ENCODE data around the gene NHERF1. TPM values are rescaled to one million over a fixed set of nuclear protein-coding genes. Genes with fewer than 3 reads are reported as not detected.

Gene NHERF1
- total and polyA plus RNA-seq, 9 of the 15 experiments (the other 6 are each of a cell fraction or from before 2014, with no cell fraction given): 11.4 to 79.9 (median 36.9) TPM

DNA sequence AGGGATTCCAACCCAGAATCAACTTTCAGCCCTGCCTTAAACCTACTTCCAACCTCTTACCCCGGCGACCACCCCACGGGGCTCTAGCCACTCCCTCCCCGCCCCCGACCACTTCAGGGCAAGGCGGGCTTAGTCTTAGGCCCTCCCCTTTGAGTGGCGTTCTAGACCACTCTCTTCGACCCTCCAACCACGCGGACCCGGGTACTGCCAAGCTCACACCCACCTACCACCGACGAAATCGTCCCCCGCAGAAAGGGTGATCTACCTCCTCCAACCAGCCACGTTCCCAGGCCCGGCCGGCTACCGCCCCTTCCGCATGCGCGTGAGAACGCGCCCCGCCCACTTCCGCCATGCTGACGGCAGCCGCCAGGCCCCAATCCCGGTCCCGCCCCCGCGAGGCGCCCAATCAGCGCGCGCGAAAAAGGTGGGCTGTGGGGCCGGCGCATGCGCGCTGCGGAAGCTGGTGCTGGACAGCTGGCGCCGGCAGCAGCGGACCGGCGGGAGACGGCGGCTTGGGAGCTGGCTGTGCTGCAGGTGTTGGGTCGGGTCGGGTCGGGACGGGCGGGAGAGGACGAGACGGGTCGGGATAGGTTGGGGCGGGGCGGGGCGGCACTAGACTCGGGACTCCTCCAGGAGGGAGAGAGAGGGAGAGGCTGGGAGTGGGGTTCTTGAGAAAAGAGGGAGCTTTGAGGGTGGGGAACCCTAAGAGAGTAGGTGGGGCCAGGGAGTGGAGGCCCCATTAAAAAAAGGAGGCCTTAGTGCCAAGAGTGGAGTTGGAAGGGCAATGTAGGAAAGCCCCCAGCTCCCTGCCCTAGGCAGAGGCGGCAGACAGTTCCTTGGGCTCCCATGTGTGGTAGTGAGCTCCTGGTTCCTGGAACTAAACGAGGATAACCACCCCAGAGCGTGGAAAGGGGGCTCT is 27.9 kb downstream of the NHERF1 start, which contains the start of gene NAT9 (continued):
- TF ChIP-seq, protein P1, sequence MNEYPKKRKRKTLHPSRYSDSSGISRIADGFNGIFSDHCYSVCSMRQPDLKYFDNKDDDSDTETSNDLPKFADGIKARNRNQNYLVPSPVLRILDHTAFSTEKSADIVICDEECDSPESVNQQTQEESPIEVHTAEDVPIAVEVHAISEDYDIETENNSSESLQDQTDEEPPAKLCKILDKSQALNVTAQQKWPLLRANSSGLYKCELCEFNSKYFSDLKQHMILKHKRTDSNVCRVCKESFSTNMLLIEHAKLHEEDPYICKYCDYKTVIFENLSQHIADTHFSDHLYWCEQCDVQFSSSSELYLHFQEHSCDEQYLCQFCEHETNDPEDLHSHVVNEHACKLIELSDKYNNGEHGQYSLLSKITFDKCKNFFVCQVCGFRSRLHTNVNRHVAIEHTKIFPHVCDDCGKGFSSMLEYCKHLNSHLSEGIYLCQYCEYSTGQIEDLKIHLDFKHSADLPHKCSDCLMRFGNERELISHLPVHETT (CRISPR knock-in tag; conservative IDR thresholded peaks at IDR 0.05 in 1 of 2, IDR thresholded peaks at IDR 0.05 in 1 of 2): no peak
- TF ChIP-seq NCOA4 (IDR thresholded peaks at IDR 0.05; ENCODE audit: partially characterized antibody) (no peak), NFIC (IDR thresholded peaks at IDR 0.05) (0 out of 2 replicates have a peak, but pooled peaks have one; percentile 16), HMG20B (CRISPR knock-in tag; IDR thresholded peaks at IDR 0.05) (no peak), CREM (IDR thresholded peaks at IDR 0.05; ENCODE audit: low read depth) (peak; percentile 80)
- TF ChIP-seq, protein P2, sequence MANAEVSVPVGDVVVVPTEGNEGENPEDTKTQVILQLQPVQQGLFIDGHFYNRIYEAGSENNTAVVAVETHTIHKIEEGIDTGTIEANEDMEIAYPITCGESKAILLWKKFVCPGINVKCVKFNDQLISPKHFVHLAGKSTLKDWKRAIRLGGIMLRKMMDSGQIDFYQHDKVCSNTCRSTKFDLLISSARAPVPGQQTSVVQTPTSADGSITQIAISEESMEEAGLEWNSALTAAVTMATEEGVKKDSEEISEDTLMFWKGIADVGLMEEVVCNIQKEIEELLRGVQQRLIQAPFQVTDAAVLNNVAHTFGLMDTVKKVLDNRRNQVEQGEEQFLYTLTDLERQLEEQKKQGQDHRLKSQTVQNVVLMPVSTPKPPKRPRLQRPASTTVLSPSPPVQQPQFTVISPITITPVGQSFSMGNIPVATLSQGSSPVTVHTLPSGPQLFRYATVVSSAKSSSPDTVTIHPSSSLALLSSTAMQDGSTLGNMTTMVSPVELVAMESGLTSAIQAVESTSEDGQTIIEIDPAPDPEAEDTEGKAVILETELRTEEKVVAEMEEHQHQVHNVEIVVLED (CRISPR knock-in tag; IDR thresholded peaks at IDR 0.05): peak; percentile 85
- TF ChIP-seq, protein P3, sequence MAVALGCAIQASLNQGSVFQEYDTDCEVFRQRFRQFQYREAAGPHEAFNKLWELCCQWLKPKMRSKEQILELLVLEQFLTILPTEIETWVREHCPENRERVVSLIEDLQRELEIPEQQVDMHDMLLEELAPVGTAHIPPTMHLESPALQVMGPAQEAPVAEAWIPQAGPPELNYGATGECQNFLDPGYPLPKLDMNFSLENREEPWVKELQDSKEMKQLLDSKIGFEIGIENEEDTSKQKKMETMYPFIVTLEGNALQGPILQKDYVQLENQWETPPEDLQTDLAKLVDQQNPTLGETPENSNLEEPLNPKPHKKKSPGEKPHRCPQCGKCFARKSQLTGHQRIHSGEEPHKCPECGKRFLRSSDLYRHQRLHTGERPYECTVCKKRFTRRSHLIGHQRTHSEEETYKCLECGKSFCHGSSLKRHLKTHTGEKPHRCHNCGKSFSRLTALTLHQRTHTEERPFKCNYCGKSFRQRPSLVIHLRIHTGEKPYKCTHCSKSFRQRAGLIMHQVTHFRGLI (CRISPR knock-in tag; IDR thresholded peaks at IDR 0.05): no peak
- TF ChIP-seq, protein P4, sequence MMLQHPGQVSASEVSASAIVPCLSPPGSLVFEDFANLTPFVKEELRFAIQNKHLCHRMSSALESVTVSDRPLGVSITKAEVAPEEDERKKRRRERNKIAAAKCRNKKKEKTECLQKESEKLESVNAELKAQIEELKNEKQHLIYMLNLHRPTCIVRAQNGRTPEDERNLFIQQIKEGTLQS (IDR thresholded peaks at IDR 0.05): no peak
- TF ChIP-seq, protein P4 (CRISPR knock-in tag; conservative IDR thresholded peaks at IDR 0.05): 0 out of 2 replicates have a peak, but pooled peaks have one; percentile 36
- TF ChIP-seq, protein P5, sequence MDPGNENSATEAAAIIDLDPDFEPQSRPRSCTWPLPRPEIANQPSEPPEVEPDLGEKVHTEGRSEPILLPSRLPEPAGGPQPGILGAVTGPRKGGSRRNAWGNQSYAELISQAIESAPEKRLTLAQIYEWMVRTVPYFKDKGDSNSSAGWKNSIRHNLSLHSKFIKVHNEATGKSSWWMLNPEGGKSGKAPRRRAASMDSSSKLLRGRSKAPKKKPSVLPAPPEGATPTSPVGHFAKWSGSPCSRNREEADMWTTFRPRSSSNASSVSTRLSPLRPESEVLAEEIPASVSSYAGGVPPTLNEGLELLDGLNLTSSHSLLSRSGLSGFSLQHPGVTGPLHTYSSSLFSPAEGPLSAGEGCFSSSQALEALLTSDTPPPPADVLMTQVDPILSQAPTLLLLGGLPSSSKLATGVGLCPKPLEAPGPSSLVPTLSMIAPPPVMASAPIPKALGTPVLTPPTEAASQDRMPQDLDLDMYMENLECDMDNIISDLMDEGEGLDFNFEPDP (CRISPR knock-in tag; IDR thresholded peaks at IDR 0.05): no peak
- TF ChIP-seq, protein P6, sequence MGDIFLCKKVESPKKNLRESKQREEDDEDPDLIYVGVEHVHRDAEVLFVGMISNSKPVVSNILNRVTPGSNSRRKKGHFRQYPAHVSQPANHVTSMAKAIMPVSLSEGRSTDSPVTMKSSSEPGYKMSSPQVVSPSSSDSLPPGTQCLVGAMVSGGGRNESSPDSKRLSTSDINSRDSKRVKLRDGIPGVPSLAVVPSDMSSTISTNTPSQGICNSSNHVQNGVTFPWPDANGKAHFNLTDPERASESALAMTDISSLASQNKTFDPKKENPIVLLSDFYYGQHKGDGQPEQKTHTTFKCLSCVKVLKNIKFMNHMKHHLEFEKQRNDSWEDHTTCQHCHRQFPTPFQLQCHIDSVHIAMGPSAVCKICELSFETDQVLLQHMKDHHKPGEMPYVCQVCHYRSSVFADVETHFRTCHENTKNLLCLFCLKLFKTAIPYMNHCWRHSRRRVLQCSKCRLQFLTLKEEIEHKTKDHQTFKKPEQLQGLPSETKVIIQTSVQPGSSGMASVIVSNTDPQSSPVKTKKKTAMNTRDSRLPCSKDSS (IDR thresholded peaks at IDR 0.05; ENCODE audit: low read depth, partially characterized antibody): no peak
